ENCODE data around the gene HYKK. TPM values are rescaled to one million over a fixed set of nuclear protein-coding genes. Genes with fewer than 3 reads are reported as not detected.

HYKK gene
- total RNA-seq, 1 experiment from 2014 or later: 3.1 TPM

GRCh38 chr15:78567531-78567930 is 60.2 kb downstream of the HYKK start:
- no peaks in the 10 kb centered on the region; the same call in 1 of the 2 replicates for H3K27me3 Mint-ChIP-seq (ENCODE audit: low read depth)
- peak overlapping the region; percentile 43 for H3K4me3 Mint-ChIP-seq
- DNase-seq (ENCODE audit: low spot score): no peak
- peaks cover 27% of the 10 kb centered on the region for H3K4me1 Mint-ChIP-seq
- ATAC-seq: no peak
- ChIA-PET POLR2A (no interaction called here), CTCF (interaction anchor here (1.2 kb wide), 1 partner anchor 260 kb away, joined by 3 read pairs; no protein-coding TSS in a partner anchor)
- TF ChIP-seq TEAD1 (CRISPR knock-in tag; IDR thresholded peaks at IDR 0.05) (no peak), ZNF396 (CRISPR knock-in tag; IDR thresholded peaks at IDR 0.05; ENCODE audit: borderline replicate concordance) (no peak), ZNF532 (CRISPR knock-in tag; IDR thresholded peaks at IDR 0.05; ENCODE audit: borderline replicate concordance) (no peak), PREB (CRISPR knock-in tag; IDR thresholded peaks at IDR 0.05; ENCODE audit: borderline replicate concordance) (no peak), AFF4 (CRISPR knock-in tag; IDR thresholded peaks at IDR 0.05; ENCODE audit: borderline replicate concordance) (no peak), KAT7 (CRISPR knock-in tag; IDR thresholded peaks at IDR 0.05; ENCODE audit: borderline replicate concordance) (no peak), ZNF416 (CRISPR knock-in tag; IDR thresholded peaks at IDR 0.05) (no peak), PRRX2 (CRISPR knock-in tag; IDR thresholded peaks at IDR 0.05) (no peak), USF2 (CRISPR knock-in tag; IDR thresholded peaks at IDR 0.05) (no peak), CREB1 (CRISPR knock-in tag; IDR thresholded peaks at IDR 0.05) (no peak), ZNF512 (CRISPR knock-in tag; IDR thresholded peaks at IDR 0.05; ENCODE audit: borderline replicate concordance) (no peak), ETV6 (CRISPR knock-in tag; IDR thresholded peaks at IDR 0.05) (no peak), ZMAT4 (CRISPR knock-in tag; IDR thresholded peaks at IDR 0.05) (no peak)
- H3K36me3 Mint-ChIP-seq: no peaks in the 10 kb centered on the region
- H3K27ac Mint-ChIP-seq: no peak overlapping the region
- H3K9me3 Mint-ChIP-seq: no peaks in the 10 kb centered on the region

All from WTC11 (cell line).